Spleen (tissue), 11 donors: ENCODE results near the gene WDR73. TPM values are rescaled to one million over a fixed set of nuclear protein-coding genes. Genes with fewer than 3 reads are reported as not detected.

Source experiments
- DNase-seq: peaks from one replicate; pipeline ENCODE4 v3.0.0-alpha.2; 2020
- H3K27ac ChIP-seq, 8 donors: fragments of 200-600 bp; sonication (generic) in 7 of 8; 1 replicate in 4 of 8; 2 replicates in 4 of 8; pipeline versions ENCODE4 v1.5.0 to v1.8.0; 2016 to 2021; ENCODE audit warnings: inconsistent platforms in 4 of 8, mild to moderate bottlenecking in 4 of 8, moderate library complexity in 1 of 8
- H3K27me3 ChIP-seq, 7 donors: fragments of 200-600 bp; sonication (generic) in 6 of 7; replicated peaks in 1 of 7; 1 replicate in 4 of 7; 2 replicates in 3 of 7; pipeline versions ENCODE4 v1.5.0 to v1.8.0; 2016 to 2021; ENCODE audit warnings: inconsistent platforms in 3 of 7, mild to moderate bottlenecking in 1 of 7
- H3K36me3 ChIP-seq, 6 donors: fragments of 200-600 bp; sonication (generic) in 5 of 6; 1 replicate in 4 of 6; 2 replicates in 2 of 6; pipeline versions ENCODE4 v1.5.0 to v1.8.0; 2016 to 2021; ENCODE audit warnings: inconsistent platforms in 2 of 6
- H3K4me1 ChIP-seq, 6 donors: fragments of 200-600 bp; sonication (generic) in 5 of 6; 1 replicate in 3 of 6; 2 replicates in 3 of 6; pipeline versions ENCODE4 v1.5.0 to v1.8.0; 2016 to 2021; ENCODE audit warnings: inconsistent platforms in 3 of 6
- H3K4me3 ChIP-seq, 8 donors: fragments of 200-600 bp; sonication (generic) in 7 of 8; 1 replicate in 4 of 8; 2 replicates in 4 of 8; pipeline versions ENCODE4 v1.5.0 to v1.8.0; 2016 to 2021; ENCODE audit warnings: inconsistent platforms in 4 of 8, mild to moderate bottlenecking in 4 of 8, moderate library complexity in 2 of 8
- H3K9me3 ChIP-seq, 8 donors: fragments of 200-600 bp; sonication (generic) in 7 of 8; 1 replicate in 4 of 8; 2 replicates in 4 of 8; pipeline versions ENCODE4 v1.5.0 to v1.8.0; 2016 to 2021; ENCODE audit warnings: inconsistent platforms in 4 of 8
- CTCF ChIP-seq, 11 experiments: fragments of 200-600 bp in 7 of 11; fragments of 450-650 bp in 4 of 11; sonication (generic) in 4 of 11; IDR thresholded peaks in 8 of 11; conservative IDR thresholded peaks in 3 of 11; 1 replicate in 7 of 11; 2 replicates in 4 of 11; pipeline versions ENCODE4 v1.4.0 to v1.8.0; 2016 to 2021; ENCODE audit warnings: antibody characterized with exemption in 11 of 11, inconsistent platforms in 4 of 11, mild to moderate bottlenecking in 1 of 11
- POLR2A ChIP-seq, 3 donors: fragments of 450-650 bp; IDR thresholded peaks; one replicate each; pipeline ENCODE4 v1.5.1; 2017; ENCODE audit warnings: antibody characterized with exemption in 3 of 3, mild to moderate bottlenecking in 1 of 3
- POLR2AphosphoS5 ChIP-seq, 3 donors: sonication (generic); formaldehyde crosslinking; IDR thresholded peaks; one replicate each; pipeline ENCODE4 v1.5.1; 2017; ENCODE audit warnings: antibody characterized with exemption in 3 of 3
- WGBS, 5 donors: extraction: QIAGEN DNeasy Blood & Tissue Kit in 3 of 5; methylation state at CpG; one replicate each; pipeline versions ENCODE4 v1.1.5 to v1.1.7; 2013 to 2018; 5-methylcytosine and 5-hydroxymethylcytosine counted together
- intact Hi-C: fragments of 100-400 bp; cut with DNase I; formaldehyde crosslinking; loops from one replicate; pipeline ENCODE4 v1.15.0; 2023; ENCODE audit warnings: low total_unique reads
- polyA plus RNA-seq, 3 donors: library from polyadenylated mRNA; stranded (reverse); fragments of 200-250 nt; gene quantifications; one replicate each; pipeline ENCODE4 v1.2.1, GENCODE V29; 2013
- total RNA-seq, 7 donors: library from RNA; depleted of rRNA in 3 of 7; stranded (reverse); fragments of >200 nt in 3 of 7; fragmentation: NEBNext Ultra II Directional in 4 of 7; extraction: Animal tissue kit (Norgen Biotek cat#: 25700) in 4 of 7; gene quantifications; one replicate each; pipeline versions ENCODE4 v1.1.0 to v1.2.1, GENCODE V29; 2016 to 2021
- donor health status: healthy with polysubstance abuse.
- donor health status: DM: no; HTN: no; CAD: no; lungs with moderate emphysema.
- donor health status: DM: no; HTN: no; CAD: no.
- donor health status: Bipolar disorder and iron deficiency.
- donor health status: healthy.
- donor health status: DM: no; HTN: no; CAD: no.
- donor health status: DM: yes; HTN: yes; CAD: no.

The WDR73 gene
- total and polyA plus RNA-seq, 10 donors: 12.7 to 31.6 (median 24.4) TPM

- Histone ChIP-seq H3K27me3 (no peaks in the 10 kb centered on the region), H3K36me3 (peaks cover 6 to 18% (median 8%) of the 10 kb centered on the region in 6 donors), H3K9me3 (peaks cover 2 to 20% (median 15%) of the 10 kb centered on the region in 8 donors), H3K4me1 (peaks cover 0 to 28% (median 11%) of the 10 kb centered on the region in 6 donors), H3K27ac (peak overlapping the region in 3 of 8 donors; percentile 29 to 48 (median 40)), H3K4me3 (no peak overlapping the region)
- TF ChIP-seq CTCF (IDR thresholded peaks at IDR 0.05 in 8 of 11, conservative IDR thresholded peaks at IDR 0.05 in 3 of 11) (no peak), POLR2AphosphoS5 (IDR thresholded peaks at IDR 0.05) (no peak), POLR2A (IDR thresholded peaks at IDR 0.05) (no peak)
- intact Hi-C loops: no loop called here
- no peak for DNase-seq
- WGBS, 5 donors: 56 to 81% (median 79%) methylated on average over 3 of the region's 3 CpGs
Measured at GRCh38 chr15:84616235-84616634, 37.8 kb downstream of the WDR73 start.

GRCh38 chr15:84611631-84612030 lies 42.5 kb downstream of the WDR73 start:
- Histone ChIP-seq H3K4me3 (no peak overlapping the region), H3K27me3 (no peaks in the 10 kb centered on the region), H3K36me3 (peaks cover 0 to 37% (median 4%) of the 10 kb centered on the region in 6 donors), H3K27ac (no peak overlapping the region), H3K4me1 (peaks cover 0 to 12% (median 7%) of the 10 kb centered on the region in 6 donors), H3K9me3 (no peaks in the 10 kb centered on the region)
- DNase-seq: no peak
- intact Hi-C loops: no loop called here
- TF ChIP-seq POLR2AphosphoS5 (IDR thresholded peaks at IDR 0.05) (no peak), CTCF (IDR thresholded peaks at IDR 0.05 in 8 of 11, conservative IDR thresholded peaks at IDR 0.05 in 3 of 11) (no peak), POLR2A (IDR thresholded peaks at IDR 0.05) (no peak)
- 93 to 96% (median 95%) methylated on average over 7 of the region's 7 CpGs for WGBS, 5 donors

- intact Hi-C loops: no loop called here
- DNase-seq: no peak
Measured at GRCh38 chr15:84609818-84610525, 44.1 kb downstream of the WDR73 start.

More at GRCh38 chr15:84609818-84610525, 44.1 kb downstream of the WDR73 start:
- H3K9me3 ChIP-seq: no peaks in the 10 kb centered on the region
- no peak overlapping the region for H3K4me3 ChIP-seq
- H3K27ac ChIP-seq: no peak overlapping the region
- WGBS, 5 donors: 86 to 93% (median 87%) methylated on average over 11 of the region's 11 CpGs
- no peaks in the 10 kb centered on the region for H3K27me3 ChIP-seq
- H3K36me3 ChIP-seq: peaks cover 0 to 46% (median 4%) of the 10 kb centered on the region in 6 donors
- TF ChIP-seq POLR2AphosphoS5 (IDR thresholded peaks at IDR 0.05) (no peak), POLR2A (IDR thresholded peaks at IDR 0.05) (no peak), CTCF (IDR thresholded peaks at IDR 0.05 in 8 of 11, conservative IDR thresholded peaks at IDR 0.05 in 3 of 11) (no peak)
- H3K4me1 ChIP-seq: peaks cover 3 to 14% (median 10%) of the 10 kb centered on the region in 6 donors
